ENCODE data around the gene TTYH2.

TTYH2 gene

GRCh38 chr17:74196541-74197317, 16.6 kb upstream of the TTYH2 start:
- no peak for DNase-seq

- DNase-seq, result no peak
Measured at GRCh38 chr17:74197801-74198200, 15.6 kb upstream of the TTYH2 start.

- no peak for DNase-seq
Measured at GRCh38 chr17:74198694-74199093, 14.7 kb upstream of the TTYH2 start.

GRCh38 chr17:74199306-74200092, 13.9 kb upstream of the TTYH2 start:
- peak; percentile 78 for DNase-seq

- no peak for DNase-seq
Measured at GRCh38 chr17:74200112-74200511, 13.3 kb upstream of the TTYH2 start.

- DNase-seq, result peak; percentile 96
Measured at GRCh38 chr17:74201250-74201649, 12.1 kb upstream of the TTYH2 start.

GRCh38 chr17:74201948-74202347, 11.4 kb upstream of the TTYH2 start:
- peak; percentile 64 for DNase-seq

GRCh38 chr17:74202938-74203337, 10.4 kb upstream of the TTYH2 start:
- no peak for DNase-seq

GRCh38 chr17:74203439-74204240, 9.7 kb upstream of the TTYH2 start, which contains the start of gene RPL38:
Gene RPL38, plus strand, starts transcription at chr17:74203678. Its CDS starts 278 bp downstream, at chr17:74203956.
- peak; percentile 96 for DNase-seq

GRCh38 chr17:74204474-74204873, 8.9 kb upstream of the TTYH2 start:
- DNase-seq, result no peak

GRCh38 chr17:74205274-74205673, 8.1 kb upstream of the TTYH2 start:
- DNase-seq, result no peak

GRCh38 chr17:74206332-74206818, 7.0 kb upstream of the TTYH2 start:
- DNase-seq, result no peak

- no peak for DNase-seq
Measured at GRCh38 chr17:74210191-74211140, 2.9 kb upstream of the TTYH2 start.

GRCh38 chr17:74211141-74211911, 2.0 kb upstream of the TTYH2 start:
- no peak for DNase-seq

- DNase-seq, result no peak
Measured at GRCh38 chr17:74211912-74212208, 1.5 kb upstream of the TTYH2 start.

- DNase-seq, result no peak
Measured at GRCh38 chr17:74212209-74212912, 1.0 kb upstream of the TTYH2 start.

GRCh38 chr17:74213861-74214391, 555 bp downstream of the TTYH2 start:
- no peak for DNase-seq

GRCh38 chr17:74214484-74215341, 1.3 kb downstream of the TTYH2 start:
- no peak for DNase-seq

GRCh38 chr17:74215342-74215727, 2.0 kb downstream of the TTYH2 start:
- no peak for DNase-seq

Data from SHP77 treated with DMSO at 0.1 percent for 48 hours (cell line).